ENCODE measurements around the gene GASK1A. TPM values are rescaled to one million over a fixed set of nuclear protein-coding genes. Genes with fewer than 3 reads are reported as not detected.

Gene GASK1A
- total RNA-seq, 1 experiment from 2014 or later = not detected

GRCh38 chr3:43087249-43087776 lies 108.2 kb downstream of the GASK1A start:
- DNase-seq (ENCODE audit: low read depth) = no peak

- no peak for DNase-seq (ENCODE audit: low read depth)
Observed at GRCh38 chr3:43089081-43089480, 110.0 kb downstream of the GASK1A start.

- DNase-seq (ENCODE audit: low read depth) = no peak
Observed at GRCh38 chr3:43090238-43090637, 111.1 kb downstream of the GASK1A start.

- DNase-seq (ENCODE audit: low read depth) = no peak
Observed at GRCh38 chr3:43091481-43091880, 112.4 kb downstream of the GASK1A start.

- DNase-seq (ENCODE audit: low read depth) = no peak
Observed at GRCh38 chr3:43093006-43093405, 113.9 kb downstream of the GASK1A start.

GRCh38 chr3:43093974-43094373 lies 114.9 kb downstream of the GASK1A start:
- DNase-seq (ENCODE audit: low read depth) = no peak

GRCh38 chr3:43094381-43094780 lies 115.3 kb downstream of the GASK1A start:
- no peak for DNase-seq (ENCODE audit: low read depth)

GRCh38 chr3:43094851-43095250 lies 115.7 kb downstream of the GASK1A start:
- DNase-seq (ENCODE audit: low read depth) = no peak

GRCh38 chr3:43095370-43095769 lies 116.3 kb downstream of the GASK1A start:
- DNase-seq (ENCODE audit: low read depth) = no peak

- DNase-seq (ENCODE audit: low read depth) = no peak
Observed at GRCh38 chr3:43096761-43097160, 117.7 kb downstream of the GASK1A start.

GRCh38 chr3:43097400-43098080 lies 118.4 kb downstream of the GASK1A start:
- no peak for DNase-seq (ENCODE audit: low read depth)

- no peak for DNase-seq (ENCODE audit: low read depth)
Observed at GRCh38 chr3:43098761-43099160, 119.7 kb downstream of the GASK1A start.

- DNase-seq (ENCODE audit: low read depth) = no peak
Observed at GRCh38 chr3:43102773-43103480, 123.8 kb downstream of the GASK1A start.

- DNase-seq (ENCODE audit: low read depth) = no peak
Observed at GRCh38 chr3:43104039-43104438, 124.9 kb downstream of the GASK1A start.

- no peak for DNase-seq (ENCODE audit: low read depth)
Observed at GRCh38 chr3:43104660-43105595, 125.8 kb downstream of the GASK1A start.

GRCh38 chr3:43105596-43106292 lies 126.6 kb downstream of the GASK1A start, which contains the start of gene POMGNT2:
POMGNT2 (minus strand) TSS chr3:43106079; CDS start chr3:43081431, 24,648 bp downstream.
- DNase-seq (ENCODE audit: low read depth) = peak; percentile 80

- DNase-seq (ENCODE audit: low read depth) = no peak
Observed at GRCh38 chr3:43106293-43106628, 127.2 kb downstream of the GASK1A start.
